Measurements from ENCODE around the gene ZNF281.

DNA sequence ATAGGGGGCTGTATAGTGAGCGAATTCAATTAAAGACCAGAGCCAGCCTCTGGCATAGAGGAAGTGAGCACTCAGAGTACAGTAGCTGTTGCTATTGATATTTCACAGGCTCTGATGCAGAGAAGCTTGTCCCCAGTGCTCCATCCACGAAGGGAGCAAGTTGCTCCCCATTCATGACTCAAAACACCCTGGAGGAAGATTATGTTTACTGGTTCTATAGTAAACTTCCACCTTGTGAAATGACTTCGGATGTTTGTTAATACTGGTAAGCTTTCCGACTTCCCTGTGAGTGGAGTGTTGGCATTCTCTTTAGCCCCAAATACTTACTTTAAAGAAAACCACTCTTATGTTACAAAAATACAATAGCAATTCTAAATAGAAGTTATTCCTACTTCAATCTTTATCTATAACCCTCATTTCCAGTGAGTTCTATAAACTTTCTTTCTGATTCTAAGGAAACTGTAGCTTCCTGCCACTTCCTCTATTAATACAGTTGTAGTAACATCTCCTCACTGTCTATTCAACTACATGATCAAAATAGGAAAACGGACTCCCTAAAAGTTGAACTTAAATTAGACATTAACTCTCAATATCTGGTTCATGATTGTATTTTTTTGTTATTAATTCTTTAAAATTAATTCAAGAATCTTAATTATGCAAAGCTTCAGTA is 46.4 kb downstream of the ZNF281 start:
- TF ChIP-seq, protein P1, sequence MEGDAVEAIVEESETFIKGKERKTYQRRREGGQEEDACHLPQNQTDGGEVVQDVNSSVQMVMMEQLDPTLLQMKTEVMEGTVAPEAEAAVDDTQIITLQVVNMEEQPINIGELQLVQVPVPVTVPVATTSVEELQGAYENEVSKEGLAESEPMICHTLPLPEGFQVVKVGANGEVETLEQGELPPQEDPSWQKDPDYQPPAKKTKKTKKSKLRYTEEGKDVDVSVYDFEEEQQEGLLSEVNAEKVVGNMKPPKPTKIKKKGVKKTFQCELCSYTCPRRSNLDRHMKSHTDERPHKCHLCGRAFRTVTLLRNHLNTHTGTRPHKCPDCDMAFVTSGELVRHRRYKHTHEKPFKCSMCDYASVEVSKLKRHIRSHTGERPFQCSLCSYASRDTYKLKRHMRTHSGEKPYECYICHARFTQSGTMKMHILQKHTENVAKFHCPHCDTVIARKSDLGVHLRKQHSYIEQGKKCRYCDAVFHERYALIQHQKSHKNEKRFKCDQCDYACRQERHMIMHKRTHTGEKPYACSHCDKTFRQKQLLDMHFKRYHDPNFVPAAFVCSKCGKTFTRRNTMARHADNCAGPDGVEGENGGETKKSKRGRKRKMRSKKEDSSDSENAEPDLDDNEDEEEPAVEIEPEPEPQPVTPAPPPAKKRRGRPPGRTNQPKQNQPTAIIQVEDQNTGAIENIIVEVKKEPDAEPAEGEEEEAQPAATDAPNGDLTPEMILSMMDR (IDR thresholded peaks at IDR 0.05) = no peak
- TF ChIP-seq POLR2AphosphoS5 (IDR thresholded peaks at IDR 0.05; ENCODE audit: low read depth, low read length) = no peak
- TF ChIP-seq RAD21 (IDR thresholded peaks at IDR 0.05; ENCODE audit: low read length) = no peak
- no peak for TF ChIP-seq MXI1 (IDR thresholded peaks at IDR 0.05; ENCODE audit: low read depth, low read length)
- TF ChIP-seq RCOR1 (IDR thresholded peaks at IDR 0.05; ENCODE audit: low read length) = no peak
- no peak for TF ChIP-seq EZH2phosphoT487 (IDR thresholded peaks at IDR 0.05; ENCODE audit: borderline replicate concordance, low read depth)
- TF ChIP-seq RFX5 (IDR thresholded peaks at IDR 0.05; ENCODE audit: low read length) = no peak
- no peak for TF ChIP-seq ZBTB33 (IDR thresholded peaks at IDR 0.05; ENCODE audit: borderline replicate concordance, low read depth)
- no peak for TF ChIP-seq REST (IDR thresholded peaks at IDR 0.05; ENCODE audit: low read depth, low read length)
- no peak for TF ChIP-seq GATA2 (CRISPR knock-in tag; IDR thresholded peaks at IDR 0.05)
- no peak for TF ChIP-seq GABPA (IDR thresholded peaks at IDR 0.05; ENCODE audit: low read depth)
- no peak for TF ChIP-seq JUND (IDR thresholded peaks at IDR 0.05)
- TF ChIP-seq YY1 (IDR thresholded peaks at IDR 0.05; ENCODE audit: low read depth) = no peak

Data from SK-N-SH (cell line).